ENCODE data around the gene TXNL4B.

DNA sequence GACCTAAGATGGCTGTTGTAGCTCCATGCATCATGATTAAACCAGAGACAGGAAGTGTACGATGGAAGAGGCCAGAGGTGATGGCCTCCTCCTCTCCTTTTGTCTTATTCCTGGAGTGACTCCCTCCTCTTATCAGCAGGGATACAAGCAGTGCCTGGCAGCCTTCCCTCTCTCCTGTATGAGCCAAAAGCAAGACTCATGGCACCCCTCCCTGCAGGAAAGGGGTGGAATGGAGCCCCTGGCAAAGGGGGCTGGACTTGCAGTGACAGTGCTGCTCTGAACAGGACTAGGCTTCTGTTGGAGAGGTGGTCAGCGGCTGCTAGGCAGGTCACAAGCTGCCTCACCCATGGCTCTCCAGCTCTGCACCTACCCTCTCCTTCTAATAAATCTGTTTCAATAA, 8.4 kb downstream of the TXNL4B start:
- TF ChIP-seq JUND (IDR thresholded peaks at IDR 0.05) (no peak), RAD21 (IDR thresholded peaks at IDR 0.05) (no peak), GABPA (IDR thresholded peaks at IDR 0.05 in 1 of 2, conservative IDR thresholded peaks at IDR 0.05 in 1 of 2) (no peak), TAF1 (conservative IDR thresholded peaks at IDR 0.05) (no peak)
- TF ChIP-seq, protein P1, sequence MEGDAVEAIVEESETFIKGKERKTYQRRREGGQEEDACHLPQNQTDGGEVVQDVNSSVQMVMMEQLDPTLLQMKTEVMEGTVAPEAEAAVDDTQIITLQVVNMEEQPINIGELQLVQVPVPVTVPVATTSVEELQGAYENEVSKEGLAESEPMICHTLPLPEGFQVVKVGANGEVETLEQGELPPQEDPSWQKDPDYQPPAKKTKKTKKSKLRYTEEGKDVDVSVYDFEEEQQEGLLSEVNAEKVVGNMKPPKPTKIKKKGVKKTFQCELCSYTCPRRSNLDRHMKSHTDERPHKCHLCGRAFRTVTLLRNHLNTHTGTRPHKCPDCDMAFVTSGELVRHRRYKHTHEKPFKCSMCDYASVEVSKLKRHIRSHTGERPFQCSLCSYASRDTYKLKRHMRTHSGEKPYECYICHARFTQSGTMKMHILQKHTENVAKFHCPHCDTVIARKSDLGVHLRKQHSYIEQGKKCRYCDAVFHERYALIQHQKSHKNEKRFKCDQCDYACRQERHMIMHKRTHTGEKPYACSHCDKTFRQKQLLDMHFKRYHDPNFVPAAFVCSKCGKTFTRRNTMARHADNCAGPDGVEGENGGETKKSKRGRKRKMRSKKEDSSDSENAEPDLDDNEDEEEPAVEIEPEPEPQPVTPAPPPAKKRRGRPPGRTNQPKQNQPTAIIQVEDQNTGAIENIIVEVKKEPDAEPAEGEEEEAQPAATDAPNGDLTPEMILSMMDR (IDR thresholded peaks at IDR 0.05; ENCODE audit: low read depth, low read length, missing input control), result no peak
